Activated B cell treated with CpG ODN at 0.5 μM for 24 hours (primary cell): ENCODE data around the gene PIRT. TPM values are rescaled to one million over a fixed set of nuclear protein-coding genes. Genes with fewer than 3 reads are reported as not detected.

Experiments used
- ATAC-seq: fragments of 200-7000 bp; cut with Tn5 transposase; one replicate; pipeline ENCODE4 v1.10.0; 2021; ENCODE audit warnings: low read depth, mild to moderate bottlenecking, moderate library complexity
- CTCF ChIA-PET: fragments of 350-600 bp; sonication (Branson Sonifier 250); formaldehyde crosslinking; loops from one replicate; lab custom pipeline; 2021; ENCODE audit warnings: antibody characterized with exemption; lab: Charles Lee
- POLR2A ChIA-PET: fragments of 350-600 bp; sonication (Branson Sonifier 250); formaldehyde crosslinking; loops from one replicate; lab custom pipeline; 2021; ENCODE audit warnings: antibody characterized with exemption; lab: Charles Lee
- DNase-seq: peaks from one replicate; pipeline ENCODE4 v3.0.0; 2022
- H3K27ac Mint-ChIP-seq: one replicate; pipeline ENCODE4 v1.8.0; 2020; ENCODE audit warnings: mixed read lengths
- H3K27me3 Mint-ChIP-seq: one replicate; pipeline ENCODE4 v1.8.0; 2021; ENCODE audit warnings: mixed read lengths
- H3K36me3 Mint-ChIP-seq: one replicate; pipeline ENCODE4 v1.8.0; 2021; ENCODE audit warnings: low read depth, mixed read lengths
- H3K4me1 Mint-ChIP-seq: one replicate; pipeline ENCODE4 v1.8.0; 2021; ENCODE audit warnings: mixed read lengths
- H3K4me3 Mint-ChIP-seq: one replicate; pipeline ENCODE4 v1.8.0; 2020; ENCODE audit warnings: mild to moderate bottlenecking, mixed read lengths
- H3K9me3 Mint-ChIP-seq: one replicate; pipeline ENCODE4 v1.8.0; 2020; ENCODE audit warnings: mixed read lengths
- intact Hi-C: fragments of 100-400 bp; cut with micrococcal nuclease; formaldehyde crosslinking; loops from one replicate; pipeline ENCODE4 v1.15.1; 2024
- total RNA-seq: library from RNA; stranded (reverse); gene quantifications from 2 replicates; pipeline ENCODE4 v1.2.3, GENCODE V29; 2022
- TF ChIP-seq, protein P1 (sequence below): fragments of 200-600 bp; IDR thresholded peaks from one replicate; pipeline ENCODE4 v1.8.0; 2022; ENCODE audit warnings: antibody characterized with exemption, mild to moderate bottlenecking

PIRT gene
- total RNA-seq, 1 donor from 2014 or later = not detected

DNA sequence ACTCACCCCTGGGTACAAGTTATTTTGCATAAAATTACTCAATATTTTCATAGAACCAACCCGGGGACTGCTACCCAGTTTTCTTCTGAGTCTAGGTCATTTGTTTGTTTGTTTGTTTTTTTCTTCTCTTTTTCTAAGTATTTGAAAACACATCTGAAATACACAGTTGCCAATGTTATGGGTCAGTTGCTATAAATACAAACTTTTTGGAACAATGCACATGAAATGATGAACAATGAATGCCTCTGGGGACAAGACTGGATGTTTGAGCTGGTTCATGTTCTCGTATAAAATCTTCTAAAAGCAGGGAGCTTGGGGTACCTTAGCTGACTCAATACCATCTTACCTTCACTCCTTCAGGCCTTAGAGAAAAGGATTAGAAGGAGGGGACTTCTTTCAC, 64.5 kb downstream of the PIRT start:
- DNase-seq (no peak), ATAC-seq (no peak)
- POLR2A ChIA-PET = no interaction called here
- no peaks in the 10 kb centered on the region for H3K27me3 Mint-ChIP-seq
- no peak overlapping the region for H3K4me3 Mint-ChIP-seq
- intact Hi-C loops = no loop called here
- H3K9me3 Mint-ChIP-seq = peaks cover 9% of the 10 kb centered on the region
- no peak overlapping the region for H3K27ac Mint-ChIP-seq
- CTCF ChIA-PET = no interaction called here
- peaks cover 3% of the 10 kb centered on the region for H3K4me1 Mint-ChIP-seq
- H3K36me3 Mint-ChIP-seq = no peaks in the 10 kb centered on the region
- TF ChIP-seq, protein P1, sequence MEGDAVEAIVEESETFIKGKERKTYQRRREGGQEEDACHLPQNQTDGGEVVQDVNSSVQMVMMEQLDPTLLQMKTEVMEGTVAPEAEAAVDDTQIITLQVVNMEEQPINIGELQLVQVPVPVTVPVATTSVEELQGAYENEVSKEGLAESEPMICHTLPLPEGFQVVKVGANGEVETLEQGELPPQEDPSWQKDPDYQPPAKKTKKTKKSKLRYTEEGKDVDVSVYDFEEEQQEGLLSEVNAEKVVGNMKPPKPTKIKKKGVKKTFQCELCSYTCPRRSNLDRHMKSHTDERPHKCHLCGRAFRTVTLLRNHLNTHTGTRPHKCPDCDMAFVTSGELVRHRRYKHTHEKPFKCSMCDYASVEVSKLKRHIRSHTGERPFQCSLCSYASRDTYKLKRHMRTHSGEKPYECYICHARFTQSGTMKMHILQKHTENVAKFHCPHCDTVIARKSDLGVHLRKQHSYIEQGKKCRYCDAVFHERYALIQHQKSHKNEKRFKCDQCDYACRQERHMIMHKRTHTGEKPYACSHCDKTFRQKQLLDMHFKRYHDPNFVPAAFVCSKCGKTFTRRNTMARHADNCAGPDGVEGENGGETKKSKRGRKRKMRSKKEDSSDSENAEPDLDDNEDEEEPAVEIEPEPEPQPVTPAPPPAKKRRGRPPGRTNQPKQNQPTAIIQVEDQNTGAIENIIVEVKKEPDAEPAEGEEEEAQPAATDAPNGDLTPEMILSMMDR = no peak

Other genes starting within 250 kb of the PIRT start
- 5.8 and 5.9 TPM in 2 replicates for gene MYH3, start 180.8 kb downstream of the PIRT start, total RNA-seq
- 27.9 and 33.3 TPM in 2 replicates for gene SCO1, start 140.6 kb downstream of the PIRT start, total RNA-seq
- 14.1 and 14.8 TPM in 2 replicates for gene ADPRM, start 140.5 kb downstream of the PIRT start, total RNA-seq
- 1.6 and 2.4 TPM in 2 replicates for gene TMEM220, start 108.1 kb downstream of the PIRT start, total RNA-seq
- not detected in 2 replicates for gene TMEM238L, start 34.0 kb downstream of the PIRT start, total RNA-seq